T-helper 17 cell (primary cell): ENCODE results near the gene U2SURP. TPM values are rescaled to one million over a fixed set of nuclear protein-coding genes. Genes with fewer than 3 reads are reported as not detected.
A peak's percentile ranks its signal among the peaks of the same experiment; 100 is the strongest.
"Not testable (repeated sequence)": the region's sequence is repeated elsewhere in the genome, so short reads cannot be mapped to it uniquely, and the experiment has no call there.

Experiments
- ATAC-seq: fragments of 150-1000 bp; cut with Tn5 transposase; 2 replicates; pipeline ENCODE4 v1.10.0; 2021; ENCODE audit warnings: mild to moderate bottlenecking, moderate library complexity
- DNase-seq, 3 donors: peaks; one replicate each; pipeline versions ENCODE4 v3.0.0 to v3.0.0-alpha.2; 2020 to 2021
- H3K9me3 ChIP-seq: one replicate; pipeline ENCODE4 v1.7.0; 2013; ENCODE audit warnings: low read length, mild to moderate bottlenecking; ENCODE audit not compliant: control insufficient read depth, poor library complexity, severe bottlenecking
- H3K27ac Mint-ChIP-seq: one replicate; pipeline ENCODE4 v1.8.0; 2022; ENCODE audit warnings: mild to moderate bottlenecking, moderate library complexity, mixed read lengths
- H3K27me3 Mint-ChIP-seq: one replicate; pipeline ENCODE4 v1.8.0; 2022; ENCODE audit warnings: mixed read lengths
- H3K36me3 Mint-ChIP-seq: one replicate; pipeline ENCODE4 v1.8.0; 2022; ENCODE audit warnings: low read depth, mixed read lengths
- H3K4me1 Mint-ChIP-seq: one replicate; pipeline ENCODE4 v1.8.0; 2022; ENCODE audit warnings: mild to moderate bottlenecking, mixed read lengths
- H3K4me3 Mint-ChIP-seq: one replicate; pipeline ENCODE4 v1.8.0; 2022; ENCODE audit warnings: mild to moderate bottlenecking, moderate library complexity, mixed read lengths
- total RNA-seq, 4 donors: library from RNA in 2 of 4; stranded (reverse) in 2 of 4; gene quantifications; one replicate each; pipeline ENCODE4 v1.2.3 and lab custom pipeline; 2022 to 2026

Gene U2SURP
- total RNA-seq, 2 donors from 2014 or later, result 145 to 171 TPM

DNA sequence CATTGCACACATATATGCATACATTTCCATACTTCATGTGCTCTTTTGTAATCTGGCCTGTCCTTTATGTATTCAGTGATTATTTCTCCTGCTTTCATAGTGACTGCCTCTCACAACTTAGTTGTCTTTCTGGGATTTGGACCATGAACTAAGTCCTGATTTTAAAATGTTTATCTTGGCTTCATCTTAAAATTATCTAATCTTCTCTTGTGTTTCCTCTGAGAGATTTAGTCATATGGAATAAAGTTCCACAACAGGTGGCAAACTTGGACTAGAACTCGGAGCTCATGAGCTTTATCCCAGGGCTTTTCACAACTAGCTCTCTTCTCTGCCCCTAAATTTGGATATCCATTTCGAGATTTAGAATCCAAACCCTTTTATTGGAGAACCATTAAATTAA, 44.3 kb downstream of the U2SURP start:
- H3K27ac Mint-ChIP-seq, result no peak overlapping the region
- no peak for ATAC-seq
- DNase-seq, result no peak
- H3K4me3 Mint-ChIP-seq, result no peak overlapping the region
- peaks cover 6% of the 10 kb centered on the region for H3K36me3 Mint-ChIP-seq
- no peaks in the 10 kb centered on the region for H3K27me3 Mint-ChIP-seq
- no peaks in the 10 kb centered on the region for H3K4me1 Mint-ChIP-seq
- no peaks in the 10 kb centered on the region for H3K9me3 ChIP-seq

DNA sequence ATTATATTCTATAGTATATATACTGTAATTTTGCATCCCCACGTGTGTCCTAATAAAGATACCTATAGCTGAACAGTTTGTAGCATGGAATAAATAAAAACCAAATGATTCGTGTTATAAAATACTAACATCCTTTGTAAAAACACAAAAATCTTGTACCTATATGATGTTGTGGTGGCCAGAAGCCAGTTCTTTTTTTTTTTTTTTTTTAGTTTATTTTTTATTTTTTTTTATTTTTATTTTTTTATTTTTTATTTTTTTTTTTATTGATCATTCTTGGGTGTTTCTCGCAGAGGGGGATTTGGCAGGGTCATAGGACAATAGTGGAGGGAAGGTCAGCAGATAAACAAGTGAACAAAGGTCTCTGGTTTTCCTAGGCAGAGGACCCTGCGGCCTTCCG, 44.7 kb downstream of the U2SURP start:
- not testable (repeated sequence) for H3K27ac Mint-ChIP-seq, H3K9me3 ChIP-seq, H3K4me1 Mint-ChIP-seq, H3K36me3 Mint-ChIP-seq, DNase-seq, H3K27me3 Mint-ChIP-seq, H3K4me3 Mint-ChIP-seq, ATAC-seq

- Mint-ChIP-seq H3K27ac (no peak overlapping the region), H3K27me3 (no peaks in the 10 kb centered on the region), H3K4me1 (peaks cover 3% of the 10 kb centered on the region), H3K36me3 (peaks cover 11% of the 10 kb centered on the region), H3K4me3 (no peak overlapping the region)
- DNase-seq (no peak), ATAC-seq (no peak)
- no peaks in the 10 kb centered on the region for H3K9me3 ChIP-seq
Observed at GRCh38 chr3:143054011-143054410, 52.6 kb downstream of the U2SURP start.

DNA sequence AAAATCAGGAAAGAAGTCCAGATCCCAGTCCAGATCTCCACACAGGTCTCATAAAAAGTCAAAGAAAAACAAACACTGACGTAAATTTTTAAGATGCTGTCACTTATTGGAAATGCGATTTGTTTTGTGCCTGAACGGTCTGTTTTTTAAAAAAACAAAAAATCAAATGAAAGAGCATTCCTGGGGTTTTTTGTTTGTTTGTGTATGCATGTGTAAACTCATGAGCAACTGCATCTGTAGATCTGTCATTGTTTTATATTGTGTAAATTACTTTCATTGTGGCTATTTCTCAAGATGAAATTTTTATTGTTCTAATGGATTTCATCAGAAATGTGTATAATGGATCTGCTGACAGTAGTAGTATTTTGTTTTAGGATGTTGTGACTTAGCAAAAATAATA, 55.0 kb downstream of the U2SURP start:
- H3K4me1 Mint-ChIP-seq, result peaks cover 5% of the 10 kb centered on the region
- no peaks in the 10 kb centered on the region for H3K9me3 ChIP-seq
- no peak overlapping the region for H3K4me3 Mint-ChIP-seq
- no peaks in the 10 kb centered on the region for H3K27me3 Mint-ChIP-seq
- no peak for ATAC-seq
- DNase-seq, result no peak
- H3K27ac Mint-ChIP-seq, result no peak overlapping the region
- H3K36me3 Mint-ChIP-seq, result peaks cover 8% of the 10 kb centered on the region

DNA sequence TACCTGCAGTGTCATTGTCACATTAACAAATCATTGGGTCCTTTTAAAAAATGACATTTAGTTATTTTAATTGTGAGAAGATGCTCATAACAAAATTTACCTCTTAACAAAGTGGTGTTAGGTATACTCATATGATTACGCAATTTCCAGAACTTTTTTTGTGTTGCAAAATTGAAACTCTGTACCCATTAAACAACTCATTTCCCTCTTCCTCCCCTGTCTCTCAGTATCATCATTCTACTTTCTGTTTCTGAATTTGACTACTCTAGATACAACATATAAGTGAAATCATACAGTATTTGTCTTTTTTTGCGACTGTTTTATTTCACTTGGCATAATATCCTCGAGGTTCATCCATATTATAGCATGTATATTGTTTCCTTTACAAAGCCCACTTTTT, 59.5 kb downstream of the U2SURP start:
- H3K27me3 Mint-ChIP-seq, result no peaks in the 10 kb centered on the region
- H3K4me3 Mint-ChIP-seq, result no peak overlapping the region
- H3K9me3 ChIP-seq, result no peaks in the 10 kb centered on the region
- DNase-seq, result no peak
- no peak for ATAC-seq
- H3K36me3 Mint-ChIP-seq, result peaks cover 2% of the 10 kb centered on the region
- H3K4me1 Mint-ChIP-seq, result peaks cover 9% of the 10 kb centered on the region
- peak overlapping the region; percentile 78 for H3K27ac Mint-ChIP-seq

DNA sequence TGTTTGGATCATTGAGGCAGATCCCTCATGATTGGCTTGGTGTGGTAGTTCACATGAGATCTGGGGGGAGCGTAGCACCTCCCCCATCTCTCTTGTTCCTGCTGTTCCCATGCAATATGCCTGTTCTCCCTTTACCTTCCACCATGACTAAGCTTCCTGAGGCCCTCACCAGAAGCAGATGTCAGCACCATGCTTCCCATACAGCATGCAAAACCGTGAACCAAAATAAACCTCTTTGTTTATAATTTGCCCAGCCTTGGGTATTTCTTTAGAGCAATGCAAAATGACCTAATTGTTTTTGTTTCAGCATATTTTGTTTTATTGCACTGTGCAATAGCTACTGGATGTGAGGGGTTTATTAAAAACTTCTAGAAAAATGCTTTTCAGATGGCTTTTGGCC, 61.6 kb downstream of the U2SURP start:
- no peak for ATAC-seq
- no peaks in the 10 kb centered on the region for H3K9me3 ChIP-seq
- H3K27ac Mint-ChIP-seq, result peak overlapping the region; percentile 19

DNA sequence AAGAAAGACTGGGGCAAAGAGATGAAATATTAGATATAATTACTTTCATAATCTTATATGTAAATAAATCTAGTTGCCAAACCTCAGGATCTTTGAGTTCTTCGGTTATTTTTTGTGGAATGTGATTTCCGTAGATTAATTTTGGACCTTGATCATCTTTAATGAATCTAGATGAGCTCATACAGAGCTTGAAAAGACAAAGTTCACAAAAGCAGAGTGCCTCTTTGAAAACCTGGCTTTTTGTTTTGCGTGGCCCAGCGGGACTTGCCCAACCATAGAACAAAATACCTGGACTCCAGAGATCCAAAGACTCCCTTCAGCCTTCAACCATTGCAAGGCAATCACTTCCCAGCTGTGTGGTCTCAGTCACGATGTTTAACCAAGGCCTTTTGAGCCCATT, 63.4 kb downstream of the U2SURP start:
- H3K4me1 Mint-ChIP-seq, result peaks cover 8% of the 10 kb centered on the region
- no peaks in the 10 kb centered on the region for H3K27me3 Mint-ChIP-seq
- no peak overlapping the region for H3K27ac Mint-ChIP-seq
- no peaks in the 10 kb centered on the region for H3K9me3 ChIP-seq
- ATAC-seq, result no peak
- no peak for DNase-seq
- no peak overlapping the region for H3K4me3 Mint-ChIP-seq
- no peaks in the 10 kb centered on the region for H3K36me3 Mint-ChIP-seq

More for the DNA sequence above, 61.6 kb downstream of the U2SURP start:
- Mint-ChIP-seq H3K4me3 (no peak overlapping the region), H3K4me1 (peaks cover 9% of the 10 kb centered on the region), H3K27me3 (no peaks in the 10 kb centered on the region), H3K36me3 (peaks cover 2% of the 10 kb centered on the region)
- DNase-seq, result no peak

- H3K27ac Mint-ChIP-seq, result no peak overlapping the region
- ATAC-seq (no peak), DNase-seq (no peak)
- H3K27me3 Mint-ChIP-seq, result no peaks in the 10 kb centered on the region
- H3K36me3 Mint-ChIP-seq, result no peaks in the 10 kb centered on the region
- peaks cover 8% of the 10 kb centered on the region for H3K4me1 Mint-ChIP-seq
- H3K9me3 ChIP-seq, result no peaks in the 10 kb centered on the region
- no peak overlapping the region for H3K4me3 Mint-ChIP-seq
Observed at GRCh38 chr3:143065364-143065763, 64.0 kb downstream of the U2SURP start.

- no peaks in the 10 kb centered on the region for H3K36me3 Mint-ChIP-seq
- H3K4me3 Mint-ChIP-seq, result no peak overlapping the region
- H3K27me3 Mint-ChIP-seq, result no peaks in the 10 kb centered on the region
- no peak overlapping the region for H3K27ac Mint-ChIP-seq
- peaks cover 6% of the 10 kb centered on the region for H3K4me1 Mint-ChIP-seq
- no peaks in the 10 kb centered on the region for H3K9me3 ChIP-seq
- DNase-seq (no peak), ATAC-seq (no peak)
Observed at GRCh38 chr3:143066033-143066432, 64.7 kb downstream of the U2SURP start.

GRCh38 chr3:143067201-143067600, 65.8 kb downstream of the U2SURP start:
- H3K4me3 Mint-ChIP-seq, result no peak overlapping the region
- H3K4me1 Mint-ChIP-seq, result peaks cover 6% of the 10 kb centered on the region
- no peaks in the 10 kb centered on the region for H3K9me3 ChIP-seq
- no peak for DNase-seq
- ATAC-seq, result no peak
- no peaks in the 10 kb centered on the region for H3K27me3 Mint-ChIP-seq
- no peak overlapping the region for H3K27ac Mint-ChIP-seq
- H3K36me3 Mint-ChIP-seq, result no peaks in the 10 kb centered on the region

GRCh38 chr3:143068059-143068458, 66.7 kb downstream of the U2SURP start:
- peaks cover 6% of the 10 kb centered on the region for H3K4me1 Mint-ChIP-seq
- no peaks in the 10 kb centered on the region for H3K9me3 ChIP-seq
- DNase-seq, result no peak
- ATAC-seq, result no peak
- H3K36me3 Mint-ChIP-seq, result no peaks in the 10 kb centered on the region
- no peaks in the 10 kb centered on the region for H3K27me3 Mint-ChIP-seq
- no peak overlapping the region for H3K4me3 Mint-ChIP-seq
- no peak overlapping the region for H3K27ac Mint-ChIP-seq

DNA sequence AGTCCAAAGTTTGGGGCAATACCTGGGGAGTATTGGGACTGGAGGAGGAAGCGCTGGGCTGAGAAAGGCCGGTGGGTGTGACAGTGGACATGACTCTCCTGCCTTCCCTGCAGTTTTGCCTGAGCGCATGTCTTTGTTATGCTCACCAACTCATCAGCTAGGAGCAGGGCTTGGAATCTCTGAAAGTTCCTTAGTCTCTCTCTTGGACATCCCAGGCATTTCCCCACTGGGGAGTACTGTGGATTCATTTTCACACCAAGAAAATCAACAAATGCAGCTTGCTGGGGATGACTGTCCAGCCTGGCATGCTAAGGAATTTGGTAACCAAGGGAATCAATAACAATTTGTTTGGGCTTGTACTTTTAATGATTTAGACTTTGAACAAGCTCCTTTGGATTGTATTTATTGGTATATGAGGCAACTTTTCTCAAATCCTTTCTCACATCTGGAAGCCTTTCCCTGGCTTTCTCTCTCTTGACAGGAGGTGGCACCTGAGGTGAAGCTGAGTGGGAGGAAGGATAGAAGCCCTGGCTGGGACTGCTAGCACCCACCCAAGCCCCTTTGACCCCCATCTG, 69.7 kb downstream of the U2SURP start:
- ATAC-seq, result no peak
- no peak for DNase-seq
- no peak overlapping the region for H3K4me3 Mint-ChIP-seq
- H3K27ac Mint-ChIP-seq, result no peak overlapping the region
- no peaks in the 10 kb centered on the region for H3K9me3 ChIP-seq
- H3K4me1 Mint-ChIP-seq, result peaks cover 3% of the 10 kb centered on the region
- no peaks in the 10 kb centered on the region for H3K27me3 Mint-ChIP-seq
- no peaks in the 10 kb centered on the region for H3K36me3 Mint-ChIP-seq

GRCh38 chr3:143071776-143072175, 70.4 kb downstream of the U2SURP start:
- H3K4me1 Mint-ChIP-seq, result peaks cover 3% of the 10 kb centered on the region
- DNase-seq (no peak), ATAC-seq (no peak)
- H3K36me3 Mint-ChIP-seq, result no peaks in the 10 kb centered on the region
- no peak overlapping the region for H3K27ac Mint-ChIP-seq
- no peaks in the 10 kb centered on the region for H3K27me3 Mint-ChIP-seq
- no peak overlapping the region for H3K4me3 Mint-ChIP-seq
- H3K9me3 ChIP-seq, result no peaks in the 10 kb centered on the region

GRCh38 chr3:143072298-143073020, 71.1 kb downstream of the U2SURP start:
- H3K27me3 Mint-ChIP-seq, DNase-seq, H3K4me1 Mint-ChIP-seq, ATAC-seq, H3K36me3 Mint-ChIP-seq, H3K4me3 Mint-ChIP-seq, H3K9me3 ChIP-seq, H3K27ac Mint-ChIP-seq: not testable (repeated sequence)
